Adrenal gland (tissue), 5 donors: Measurements from ENCODE around the gene CCDC9B.

ENCODE experiments used
- POLR2A ChIP-seq, 2 donors: fragments of 450-650 bp; IDR thresholded peaks; one replicate each; pipeline ENCODE4 v1.6.1; 2017; ENCODE audit warnings: antibody characterized with exemption in 2 of 2, mild to moderate bottlenecking in 2 of 2, moderate library complexity in 1 of 2
- TF ChIP-seq, protein P1 (sequence below), 6 experiments: fragments of 450-650 bp in 4 of 6; fragments of 200-600 bp in 2 of 6; sonication (generic) in 1 of 6; IDR thresholded peaks; 1 replicate in 5 of 6; 2 replicates in 1 of 6; pipeline versions ENCODE4 v1.5.1 to v1.8.0; 2016 to 2021; ENCODE audit warnings: antibody characterized with exemption in 6 of 6, mild to moderate bottlenecking in 2 of 6, moderate library complexity in 1 of 6
- donor health status: DM: no; HTN: no; CAD: no.

DNA sequence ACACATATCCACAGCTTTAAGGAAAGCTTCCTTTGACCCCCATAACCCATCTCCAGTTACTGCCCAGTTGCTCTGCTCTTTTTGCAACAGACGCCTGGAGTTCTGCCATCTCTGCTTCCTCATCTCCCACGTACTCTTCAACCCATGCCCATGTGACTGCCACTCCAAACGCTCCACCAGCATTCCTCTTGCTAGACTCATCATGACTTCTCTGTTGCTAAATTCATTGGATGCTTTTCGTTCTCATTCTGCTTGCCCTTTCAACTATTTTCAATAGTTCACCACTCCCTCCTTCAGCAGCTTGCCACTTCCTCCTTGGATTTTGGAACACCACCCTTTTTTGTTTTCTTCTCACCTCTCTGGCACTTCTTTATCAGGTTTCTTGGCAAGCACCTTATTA, 39.1 kb upstream of the CCDC9B start:
- TF ChIP-seq, protein P1, sequence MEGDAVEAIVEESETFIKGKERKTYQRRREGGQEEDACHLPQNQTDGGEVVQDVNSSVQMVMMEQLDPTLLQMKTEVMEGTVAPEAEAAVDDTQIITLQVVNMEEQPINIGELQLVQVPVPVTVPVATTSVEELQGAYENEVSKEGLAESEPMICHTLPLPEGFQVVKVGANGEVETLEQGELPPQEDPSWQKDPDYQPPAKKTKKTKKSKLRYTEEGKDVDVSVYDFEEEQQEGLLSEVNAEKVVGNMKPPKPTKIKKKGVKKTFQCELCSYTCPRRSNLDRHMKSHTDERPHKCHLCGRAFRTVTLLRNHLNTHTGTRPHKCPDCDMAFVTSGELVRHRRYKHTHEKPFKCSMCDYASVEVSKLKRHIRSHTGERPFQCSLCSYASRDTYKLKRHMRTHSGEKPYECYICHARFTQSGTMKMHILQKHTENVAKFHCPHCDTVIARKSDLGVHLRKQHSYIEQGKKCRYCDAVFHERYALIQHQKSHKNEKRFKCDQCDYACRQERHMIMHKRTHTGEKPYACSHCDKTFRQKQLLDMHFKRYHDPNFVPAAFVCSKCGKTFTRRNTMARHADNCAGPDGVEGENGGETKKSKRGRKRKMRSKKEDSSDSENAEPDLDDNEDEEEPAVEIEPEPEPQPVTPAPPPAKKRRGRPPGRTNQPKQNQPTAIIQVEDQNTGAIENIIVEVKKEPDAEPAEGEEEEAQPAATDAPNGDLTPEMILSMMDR (IDR thresholded peaks at IDR 0.05) = no peak
- TF ChIP-seq POLR2A (IDR thresholded peaks at IDR 0.05) = no peak
